Measurements from ENCODE around the gene SRGAP2B.
"Not testable (repeated sequence)": the region's sequence is repeated elsewhere in the genome, so short reads cannot be mapped to it uniquely, and the experiment has no call there.

Gene SRGAP2B

DNA sequence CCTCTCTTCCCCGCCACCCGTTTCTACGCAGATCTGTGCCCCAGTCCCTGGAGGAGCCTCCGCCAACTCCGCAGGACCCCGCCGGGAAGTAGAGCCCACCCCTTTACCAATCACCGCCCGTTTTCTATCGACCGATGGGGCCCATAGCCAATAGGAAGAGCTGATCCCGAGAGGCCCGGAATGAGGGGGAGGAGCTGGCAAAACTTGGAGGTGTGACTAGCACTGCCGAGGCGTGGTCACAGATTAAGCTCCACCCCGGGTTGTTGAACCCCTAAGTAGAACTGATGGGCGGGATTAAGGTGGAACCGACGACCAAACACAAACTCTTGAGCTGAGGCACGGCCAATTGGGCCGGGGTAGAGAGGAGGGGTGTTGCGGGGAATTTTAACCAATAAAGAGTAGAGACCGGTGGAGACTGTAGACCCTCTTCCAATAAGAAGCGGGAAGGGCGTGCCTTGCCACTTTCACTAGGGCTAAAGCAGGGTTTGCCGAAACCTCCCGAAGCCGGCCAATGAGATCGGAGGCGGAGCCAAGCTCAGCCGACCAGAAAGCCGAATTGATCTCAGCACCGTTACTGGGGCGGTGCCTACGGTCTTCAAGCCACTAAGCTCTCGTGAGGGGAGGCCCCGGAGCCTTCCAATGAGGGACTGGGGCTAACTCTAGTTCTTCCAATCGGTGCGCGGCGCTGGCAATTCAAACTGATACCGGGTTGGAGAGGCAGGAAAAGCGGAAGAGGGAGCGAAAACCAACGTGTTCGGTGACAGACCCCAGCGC is at the start of gene SRGAP2B, which contains the start of gene FAM72D:
Gene SRGAP2B, minus strand, starts transcription at position 45 of the 774 bp plus-strand sequence. CDS start 2,427 bp downstream, outside the sequence.
Gene FAM72D, plus strand, starts transcription at position 691 of the 774 bp plus-strand sequence. CDS start 874 bp downstream, outside the sequence.
- FAIRE-seq: peak; percentile 87
- DNase-seq (ENCODE audit: extremely low spot score, insufficient read length, low read depth): not testable (repeated sequence)

DNA sequence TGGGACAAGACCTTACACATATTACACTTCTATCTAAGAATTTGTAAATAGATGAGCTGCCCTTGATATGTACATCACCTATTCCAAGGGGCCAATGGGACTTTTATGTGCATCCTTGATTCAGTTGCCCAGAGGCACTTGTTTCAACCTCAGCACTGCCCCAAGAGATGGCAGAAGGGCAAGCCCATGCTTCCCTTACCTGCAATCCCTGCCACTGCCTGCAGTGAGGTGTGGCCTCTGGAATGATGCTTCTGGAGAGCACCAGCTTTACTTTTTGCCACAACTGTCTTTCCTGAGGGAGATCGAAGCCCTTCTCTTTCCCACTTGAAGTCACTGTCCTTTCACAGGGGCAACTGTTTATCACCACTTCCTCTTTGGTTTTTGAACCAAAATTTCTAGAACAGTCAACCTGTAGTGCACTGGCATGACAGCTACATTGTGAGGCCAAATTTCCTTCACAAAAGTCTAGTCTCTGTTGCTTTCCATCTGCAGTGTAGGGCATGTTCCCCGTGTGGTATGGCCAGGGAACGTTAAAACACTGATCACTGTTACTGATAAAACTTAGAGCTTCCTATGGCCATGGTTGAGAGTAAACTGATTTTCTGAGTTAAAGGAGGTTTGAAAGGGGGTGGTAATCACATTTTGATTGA is 49.3 kb upstream of the SRGAP2B start:
- not testable (repeated sequence) for FAIRE-seq; DNase-seq (ENCODE audit: extremely low spot score, insufficient read length, low read depth)

DNA sequence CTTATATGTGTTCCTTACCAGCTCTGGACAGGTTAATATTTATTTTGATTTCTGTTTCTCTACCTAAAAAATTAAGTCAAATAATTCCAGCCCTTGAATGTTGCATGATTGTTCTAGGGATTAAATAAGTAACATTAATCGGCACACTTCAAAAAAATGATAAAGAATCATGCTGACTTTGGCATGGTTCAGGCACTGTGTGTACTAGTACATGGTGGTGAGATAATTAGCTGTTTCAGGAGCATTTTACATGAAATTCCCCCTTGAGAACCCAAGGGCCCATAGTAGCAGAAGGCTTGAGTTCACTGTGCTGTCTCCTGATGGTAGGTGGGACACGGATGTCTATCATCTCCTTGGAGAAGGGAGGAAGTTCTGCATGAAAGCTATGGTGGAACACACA is 45.4 kb upstream of the SRGAP2B start:
- not testable (repeated sequence) for DNase-seq (ENCODE audit: extremely low spot score, insufficient read length, low read depth); FAIRE-seq

DNA sequence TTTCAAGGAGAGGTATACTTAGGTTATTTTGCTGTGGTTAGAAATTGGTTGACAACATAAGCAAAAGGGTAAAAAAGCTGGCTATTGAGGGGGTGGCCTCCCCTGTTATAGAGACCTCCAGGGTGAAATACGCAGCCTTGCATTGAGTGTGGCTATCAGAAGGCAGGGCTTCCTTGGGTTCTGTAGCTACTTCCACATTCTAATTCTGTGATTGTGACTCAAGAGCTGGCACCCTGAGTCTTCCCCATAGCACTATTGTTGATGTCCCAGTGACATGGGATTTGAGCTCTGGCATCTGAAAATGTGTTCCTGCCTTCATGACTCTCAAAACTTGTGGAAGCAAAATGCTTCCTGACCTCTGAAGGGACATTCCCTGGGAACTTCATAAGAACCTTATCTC is 39.3 kb upstream of the SRGAP2B start:
- not testable (repeated sequence) for FAIRE-seq

DNA sequence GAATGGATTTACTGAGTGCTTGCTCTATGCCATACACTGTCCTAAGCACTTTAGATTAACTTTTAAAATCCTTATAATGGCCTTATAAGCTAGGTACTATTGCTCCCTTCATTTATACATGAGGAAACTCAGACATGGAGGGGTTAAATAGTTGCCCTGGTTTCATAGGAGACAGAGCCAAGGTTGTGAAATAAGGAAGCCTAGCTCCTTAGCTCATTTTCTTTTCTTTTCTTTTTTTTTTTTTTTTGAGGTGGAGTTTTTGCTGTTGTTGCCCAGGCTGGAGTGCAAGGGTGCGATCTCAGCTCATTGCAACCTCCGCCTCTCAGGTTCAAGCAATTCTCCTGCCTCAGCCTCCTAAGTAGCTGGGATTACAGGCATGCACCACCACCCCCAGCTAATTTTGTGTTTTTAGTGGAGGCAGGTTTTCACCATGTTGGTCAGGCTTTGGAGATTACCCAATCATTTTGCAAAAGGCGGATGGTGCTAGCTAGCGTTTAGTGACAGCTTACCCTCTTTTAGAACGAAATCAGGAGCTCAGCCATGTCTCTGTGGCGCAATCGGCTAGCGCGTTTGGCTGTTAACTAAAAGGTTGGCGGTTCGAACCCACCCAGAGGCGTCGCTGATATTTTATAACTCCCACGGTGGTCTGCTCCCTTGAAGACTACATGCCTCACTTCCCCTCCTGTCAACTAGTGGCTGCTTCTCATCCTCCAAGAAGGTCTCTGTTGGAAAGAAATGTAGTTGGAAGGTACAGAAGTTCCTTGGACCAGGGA is 33.8 kb upstream of the SRGAP2B start:
- DNase-seq (ENCODE audit: extremely low spot score, insufficient read length, low read depth); FAIRE-seq: not testable (repeated sequence)

More for the DNA sequence above, 39.3 kb upstream of the SRGAP2B start:
- DNase-seq (ENCODE audit: extremely low spot score, insufficient read length, low read depth): not testable (repeated sequence)

DNA sequence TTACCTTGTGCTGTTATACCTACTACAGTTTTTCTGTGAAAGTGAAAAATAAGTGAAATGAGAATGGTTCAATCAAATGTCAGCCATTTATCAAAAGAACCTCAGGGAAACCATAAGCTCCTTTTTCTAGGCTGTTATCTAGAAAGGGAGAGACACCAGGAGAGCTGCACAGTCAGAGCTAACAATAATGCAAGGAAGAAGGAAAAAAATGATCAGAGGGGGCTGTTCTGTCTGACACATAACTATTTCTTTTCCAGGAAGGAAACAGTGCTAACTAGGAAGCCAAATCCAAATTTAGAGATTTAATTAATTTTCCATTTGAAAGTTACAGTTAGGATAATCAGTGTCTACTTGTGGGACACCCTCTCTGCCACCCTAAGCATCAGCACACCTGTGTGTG is 32.0 kb upstream of the SRGAP2B start:
- DNase-seq (ENCODE audit: extremely low spot score, insufficient read length, low read depth); FAIRE-seq: not testable (repeated sequence)

DNA sequence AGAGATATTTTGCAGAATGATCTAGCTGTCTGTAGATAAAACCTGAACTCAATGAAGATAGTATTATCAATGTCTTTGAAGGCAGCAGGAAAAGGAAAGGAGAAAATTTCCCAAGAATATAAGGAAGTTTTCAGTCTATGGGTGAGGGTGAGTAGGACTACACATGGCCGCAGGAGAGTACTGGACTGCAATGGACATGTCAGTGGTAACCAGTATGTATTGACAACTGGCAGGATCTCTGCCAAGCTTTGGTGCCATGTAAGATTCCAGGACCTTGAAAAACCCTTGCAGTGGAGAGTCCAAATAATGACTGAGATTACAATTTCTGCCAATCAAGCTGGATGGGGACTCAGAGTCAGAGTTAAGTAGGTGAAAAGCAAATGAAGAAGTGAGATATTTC is 30.0 kb upstream of the SRGAP2B start:
- not testable (repeated sequence) for DNase-seq (ENCODE audit: extremely low spot score, insufficient read length, low read depth); FAIRE-seq

DNA sequence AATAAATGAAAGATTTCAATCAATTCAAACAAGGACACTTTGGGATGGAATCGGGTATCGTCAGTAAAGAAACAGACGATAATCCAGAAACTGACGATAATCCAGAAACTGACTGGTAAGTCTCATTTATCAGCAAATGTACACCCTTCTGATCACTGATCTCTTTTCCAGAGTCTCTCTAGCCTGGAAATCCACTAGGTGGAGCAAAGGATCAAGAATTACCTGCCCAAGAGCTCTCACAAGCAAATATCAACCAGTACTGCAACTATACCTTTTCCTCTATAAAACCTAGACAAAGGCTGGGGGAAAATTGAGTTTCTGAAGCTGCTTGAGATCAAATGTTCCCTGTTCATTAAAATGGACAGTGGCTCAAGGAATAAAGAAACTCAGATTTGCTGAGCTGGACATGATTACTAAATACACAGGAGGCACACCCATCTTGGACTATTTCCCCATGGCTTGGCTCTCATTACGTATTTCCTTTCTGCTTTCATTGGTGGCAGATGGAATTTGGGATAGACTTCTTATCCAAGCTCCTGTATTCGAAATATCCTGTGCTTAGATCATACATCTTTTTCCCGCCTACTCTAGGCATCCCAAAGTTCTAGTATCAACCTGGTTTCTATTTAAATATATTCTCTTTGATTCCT is 29.0 kb upstream of the SRGAP2B start:
- not testable (repeated sequence) for FAIRE-seq; DNase-seq (ENCODE audit: extremely low spot score, insufficient read length, low read depth)

DNA sequence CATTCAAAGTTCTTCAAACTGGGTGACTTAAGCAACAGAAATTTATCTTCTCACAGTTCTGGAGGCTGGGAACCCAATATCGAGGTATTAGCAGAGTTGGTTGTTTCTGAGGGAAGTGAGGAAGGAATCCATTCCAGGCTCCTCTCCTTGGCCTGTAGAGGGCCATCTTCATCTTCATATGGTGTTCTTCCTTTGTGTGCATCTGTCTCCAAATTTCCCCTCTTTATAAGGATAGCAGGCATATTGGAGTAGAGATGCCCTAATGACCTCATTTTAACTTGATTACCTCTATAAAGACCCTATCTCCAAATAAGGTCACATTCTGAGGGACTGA is 27.9 kb upstream of the SRGAP2B start:
- not testable (repeated sequence) for DNase-seq (ENCODE audit: extremely low spot score, insufficient read length, low read depth); FAIRE-seq

DNA sequence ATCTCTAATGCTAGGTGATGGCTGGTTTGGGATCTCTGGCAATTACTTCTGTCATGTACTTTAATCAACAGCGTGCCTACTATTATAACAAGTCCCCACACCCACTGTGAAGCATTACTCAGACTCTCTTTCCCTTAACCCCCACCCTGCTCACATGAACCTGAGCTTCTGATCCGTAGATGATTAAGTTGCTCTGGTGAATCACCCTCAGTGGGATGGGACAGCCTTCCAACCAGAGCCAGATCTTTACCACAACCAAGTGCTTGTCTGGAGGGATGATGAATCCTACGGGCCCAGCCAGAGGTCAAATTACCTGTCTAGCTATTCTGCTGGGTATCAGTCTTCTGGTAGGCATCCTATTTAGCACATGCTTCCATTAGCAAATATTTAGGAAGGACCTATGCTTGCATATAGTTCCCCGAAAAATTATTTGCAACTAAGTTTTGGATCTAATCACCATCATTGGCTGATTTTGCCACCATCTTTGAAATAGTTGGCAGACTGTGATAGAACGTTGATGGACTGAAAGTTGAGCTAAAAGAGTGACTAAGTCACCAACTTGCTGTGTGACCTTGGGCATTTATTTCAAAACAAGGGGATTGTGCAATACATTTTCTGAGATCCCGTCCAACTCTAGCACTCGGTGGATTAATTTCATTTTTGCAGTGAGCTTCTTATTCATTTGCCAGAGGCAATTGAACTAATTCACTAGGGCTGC is 27.4 kb upstream of the SRGAP2B start:
- DNase-seq (ENCODE audit: extremely low spot score, insufficient read length, low read depth); FAIRE-seq: not testable (repeated sequence)

DNA sequence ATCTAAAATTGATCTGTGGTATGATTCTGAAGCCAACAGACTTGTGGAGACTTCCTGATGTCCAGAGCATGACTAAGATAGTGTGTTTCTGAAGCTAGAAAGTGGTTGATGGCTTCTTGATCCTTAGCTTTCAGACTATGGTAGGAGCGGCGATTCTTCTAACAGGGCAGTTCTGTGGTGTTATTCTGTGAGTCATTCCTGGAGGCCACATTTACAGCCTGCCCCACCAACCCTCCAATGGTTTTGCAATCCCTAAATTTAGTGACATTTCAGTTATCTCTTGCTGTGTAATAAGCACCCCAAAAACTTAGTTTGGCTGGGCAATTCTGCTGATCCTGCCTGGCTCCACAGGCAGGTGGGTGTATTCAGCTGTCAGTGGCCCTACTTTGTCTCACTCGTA is 24.7 kb upstream of the SRGAP2B start:
- not testable (repeated sequence) for DNase-seq (ENCODE audit: extremely low spot score, insufficient read length, low read depth); FAIRE-seq

DNA sequence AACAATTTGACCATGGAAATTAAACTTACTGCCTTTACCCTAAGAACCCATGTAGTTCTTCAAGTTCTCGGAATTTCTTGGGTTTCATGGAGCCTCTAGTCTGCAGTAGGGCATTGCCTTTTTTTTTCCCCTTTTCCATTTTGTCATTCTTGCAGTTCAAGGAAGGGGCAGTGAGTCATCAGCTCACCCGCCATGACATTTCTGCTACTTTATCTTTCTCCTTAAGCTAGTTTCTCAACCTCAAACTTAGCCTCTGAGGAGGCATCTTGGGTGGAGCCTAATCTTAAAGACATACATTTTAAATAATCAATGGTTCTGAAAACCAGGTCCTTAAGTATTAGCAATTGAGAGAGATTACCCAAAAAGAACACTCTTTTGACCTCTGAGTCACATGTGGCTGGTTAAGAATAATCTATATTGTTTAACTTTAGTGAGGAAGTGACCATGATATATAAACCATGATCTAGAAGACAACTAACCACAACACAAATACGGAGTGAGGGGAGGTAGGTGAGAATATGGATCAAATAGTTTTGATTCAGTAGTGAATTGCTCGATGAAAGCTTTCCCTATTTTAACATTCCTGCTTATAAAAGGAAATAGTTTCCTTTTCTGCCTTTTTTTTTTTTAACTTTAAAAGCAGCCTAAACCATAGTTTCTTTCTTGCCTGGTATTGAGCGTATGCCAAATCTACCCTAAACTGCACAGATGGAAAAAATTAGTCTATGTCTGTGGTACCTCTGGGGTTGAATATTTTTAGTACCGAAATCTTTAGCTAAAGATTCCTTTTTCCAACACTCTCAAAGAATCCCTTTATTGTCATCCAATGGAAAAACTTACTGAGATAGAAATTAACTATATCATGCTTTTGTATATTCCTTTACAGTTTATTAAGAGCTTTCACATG is 20.7 kb upstream of the SRGAP2B start:
- DNase-seq (ENCODE audit: extremely low spot score, insufficient read length, low read depth); FAIRE-seq: not testable (repeated sequence)

DNA sequence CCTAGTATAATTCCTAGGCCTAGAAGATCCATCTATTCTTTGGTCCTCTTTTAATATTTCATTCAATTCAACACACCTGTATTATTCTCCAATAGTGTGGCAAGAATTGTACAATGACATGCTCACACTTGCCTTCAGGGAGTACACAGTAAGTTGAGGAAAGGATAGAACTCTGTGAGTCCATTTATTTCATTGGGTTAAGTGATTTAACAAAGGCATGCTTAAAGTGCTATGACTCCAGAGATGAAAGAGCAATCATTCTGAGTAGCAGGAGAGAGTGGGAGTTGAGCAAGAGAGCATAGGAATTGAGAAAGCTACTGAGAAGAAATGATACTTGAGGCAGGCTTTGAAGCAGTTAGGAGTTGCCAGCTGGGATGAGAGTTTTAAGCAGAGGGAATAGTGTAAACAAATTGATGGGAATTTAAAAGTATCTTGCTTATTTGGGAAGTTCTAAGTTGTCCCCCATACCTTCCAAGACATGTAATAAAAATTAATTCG is 19.5 kb upstream of the SRGAP2B start:
- FAIRE-seq; DNase-seq (ENCODE audit: extremely low spot score, insufficient read length, low read depth): not testable (repeated sequence)

DNA sequence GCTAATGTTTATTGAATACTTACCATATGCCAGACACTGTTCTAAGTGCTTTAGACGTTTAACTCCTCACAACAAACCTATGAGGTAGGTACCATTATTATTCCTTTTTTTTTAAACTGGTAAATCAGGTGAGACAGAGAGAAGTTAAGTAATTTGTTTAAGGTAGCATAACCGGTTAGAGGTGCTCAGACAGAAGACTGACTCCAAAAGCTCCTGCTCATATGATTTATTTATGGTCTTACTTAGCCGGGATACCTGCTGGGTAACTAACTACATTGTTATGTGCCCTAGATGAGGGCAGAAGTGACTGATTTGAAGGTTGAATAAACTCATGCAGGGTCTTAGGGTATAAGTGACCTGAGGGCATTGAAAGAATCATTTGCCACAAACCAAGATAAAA is 17.6 kb upstream of the SRGAP2B start:
- DNase-seq (ENCODE audit: extremely low spot score, insufficient read length, low read depth); FAIRE-seq: not testable (repeated sequence)

DNA sequence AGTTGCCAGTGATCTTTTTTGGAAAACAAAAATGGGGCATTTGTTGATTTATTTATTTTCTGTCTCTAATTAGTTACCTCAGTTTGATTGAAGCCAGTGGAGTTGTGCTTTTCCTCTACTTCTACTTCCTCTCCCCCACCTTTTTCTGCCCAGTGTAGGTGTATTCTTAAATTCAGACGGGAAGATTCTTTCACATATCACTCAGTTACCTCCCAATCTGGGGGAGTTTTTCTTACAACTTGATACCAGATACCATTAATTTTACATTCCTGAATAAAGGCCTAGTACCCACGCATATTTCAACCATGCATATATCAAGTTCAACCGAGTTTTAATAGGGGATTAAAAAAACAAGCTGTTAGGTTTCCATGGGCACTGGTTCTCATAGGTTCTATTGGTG is 16.5 kb upstream of the SRGAP2B start:
- DNase-seq (ENCODE audit: extremely low spot score, insufficient read length, low read depth); FAIRE-seq: not testable (repeated sequence)

DNA sequence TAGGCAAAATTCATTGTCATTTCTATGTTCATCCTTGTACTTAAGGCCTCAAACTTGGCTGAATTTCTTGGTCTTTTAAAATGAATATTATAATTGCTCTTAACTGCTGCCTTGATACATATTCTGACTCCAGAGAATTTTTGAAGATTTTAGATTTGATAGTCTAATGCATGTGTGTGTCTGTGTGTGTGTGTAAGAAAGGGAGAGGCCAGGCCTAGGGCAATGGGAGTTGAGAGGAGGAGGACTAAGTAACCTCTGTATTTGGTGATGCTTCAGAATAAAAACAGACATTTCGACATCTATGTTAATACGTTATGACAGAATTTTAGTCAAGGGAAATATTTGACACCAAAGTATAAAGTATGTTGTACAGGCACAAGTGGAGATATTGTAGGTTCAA is 8.2 kb upstream of the SRGAP2B start:
- not testable (repeated sequence) for DNase-seq (ENCODE audit: extremely low spot score, insufficient read length, low read depth); FAIRE-seq

DNA sequence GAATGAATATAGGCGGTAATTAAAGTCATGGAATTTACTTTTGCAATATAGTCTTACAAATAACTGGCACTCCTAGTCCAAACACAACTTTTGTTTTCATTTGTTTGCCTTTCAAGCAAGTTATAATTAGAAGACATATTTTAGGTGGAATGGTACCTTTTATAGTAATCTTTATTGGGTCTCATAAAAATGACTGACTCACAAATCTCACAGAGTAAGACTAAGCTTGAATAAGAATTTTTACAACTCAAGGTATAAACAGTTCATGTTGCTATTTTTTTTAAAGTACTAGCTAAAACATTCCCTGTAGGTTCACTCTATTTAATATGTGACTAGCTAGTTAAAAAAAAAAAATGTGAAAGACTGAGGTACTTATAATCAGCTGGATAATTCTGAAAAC is 6.6 kb upstream of the SRGAP2B start:
- not testable (repeated sequence) for FAIRE-seq

More for the DNA sequence above, 6.6 kb upstream of the SRGAP2B start:
- DNase-seq (ENCODE audit: extremely low spot score, insufficient read length, low read depth): not testable (repeated sequence)

All from GM18507 (cell line).